Fibroblast of lung (primary cell): ENCODE results near the gene BBX.

Source experiments
- EZH2 ChIP-seq: IDR thresholded peaks from 2 replicates; pipeline ENCODE4 v1.5.1; 2012; ENCODE audit warnings: low read length, control low read depth, mild to moderate bottlenecking; ENCODE audit errors: missing control alignments
- TF ChIP-seq, protein P1 (sequence below), 2 donors: IDR thresholded peaks in 1 of 2; conservative IDR thresholded peaks in 1 of 2; 1 replicate in 1 of 2; 2 replicates in 1 of 2; pipeline ENCODE4 v1.5.1; 2011 to 2012; ENCODE audit warnings: low read length in 2 of 2, control low read depth in 1 of 2, inconsistent platforms in 1 of 2, low read depth in 1 of 2, mild to moderate bottlenecking in 1 of 2

DNA sequence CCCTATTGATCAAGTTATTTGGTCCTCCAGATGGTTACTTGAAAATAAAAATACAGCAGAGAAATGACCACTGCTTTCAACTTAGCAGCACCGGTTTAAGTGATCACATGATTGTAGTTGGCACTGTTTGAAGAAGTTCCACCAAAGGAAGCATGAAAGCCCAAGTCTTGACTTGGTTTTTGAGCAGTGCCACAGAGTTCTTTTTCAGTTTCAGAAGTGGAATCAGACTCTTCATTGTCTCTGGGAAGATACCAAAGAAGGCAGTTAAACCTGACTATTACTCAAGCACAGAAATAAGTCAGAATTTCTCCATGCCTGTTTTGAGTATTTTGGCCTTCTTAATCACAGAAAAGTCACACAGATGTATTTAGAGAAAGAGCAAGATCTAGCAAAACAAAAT, 66.7 kb downstream of the BBX start:
- TF ChIP-seq, protein P1, sequence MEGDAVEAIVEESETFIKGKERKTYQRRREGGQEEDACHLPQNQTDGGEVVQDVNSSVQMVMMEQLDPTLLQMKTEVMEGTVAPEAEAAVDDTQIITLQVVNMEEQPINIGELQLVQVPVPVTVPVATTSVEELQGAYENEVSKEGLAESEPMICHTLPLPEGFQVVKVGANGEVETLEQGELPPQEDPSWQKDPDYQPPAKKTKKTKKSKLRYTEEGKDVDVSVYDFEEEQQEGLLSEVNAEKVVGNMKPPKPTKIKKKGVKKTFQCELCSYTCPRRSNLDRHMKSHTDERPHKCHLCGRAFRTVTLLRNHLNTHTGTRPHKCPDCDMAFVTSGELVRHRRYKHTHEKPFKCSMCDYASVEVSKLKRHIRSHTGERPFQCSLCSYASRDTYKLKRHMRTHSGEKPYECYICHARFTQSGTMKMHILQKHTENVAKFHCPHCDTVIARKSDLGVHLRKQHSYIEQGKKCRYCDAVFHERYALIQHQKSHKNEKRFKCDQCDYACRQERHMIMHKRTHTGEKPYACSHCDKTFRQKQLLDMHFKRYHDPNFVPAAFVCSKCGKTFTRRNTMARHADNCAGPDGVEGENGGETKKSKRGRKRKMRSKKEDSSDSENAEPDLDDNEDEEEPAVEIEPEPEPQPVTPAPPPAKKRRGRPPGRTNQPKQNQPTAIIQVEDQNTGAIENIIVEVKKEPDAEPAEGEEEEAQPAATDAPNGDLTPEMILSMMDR (conservative IDR thresholded peaks at IDR 0.05 in 1 of 2, IDR thresholded peaks at IDR 0.05 in 1 of 2; ENCODE audit: low read depth in 1 of 2, low read length in 2 of 2): no peak
- no peak for TF ChIP-seq EZH2
